OCI-LY7 (cell line): ENCODE measurements around the gene NR5A1. TPM values are rescaled to one million over a fixed set of nuclear protein-coding genes. Genes with fewer than 3 reads are reported as not detected.

Source experiments
- BruUV-seq: library from RNA; stranded (reverse); fragments of 400-500 nt; replicated peaks from 2 replicates; lab custom pipeline; 2021; lab: Mats Ljungman, UMichigan
- CTCF ChIA-PET: fragments of 300-600 bp; sonication (Branson Sonifier 250); formaldehyde crosslinking; loops from one replicate; lab custom pipeline; 2022; ENCODE audit warnings: antibody characterized with exemption; ENCODE audit not compliant: unreplicated experiment; lab: Charles Lee
- POLR2A ChIA-PET: fragments of 300-600 bp; sonication (Branson Sonifier 250); formaldehyde crosslinking; loops from one replicate; lab custom pipeline; 2022; ENCODE audit warnings: antibody characterized with exemption; lab: Charles Lee
- DNase-seq: peaks from one replicate; pipeline ENCODE4 v3.0.0-alpha.2; 2015; ENCODE audit warnings: low spot score
- H2AFZ ChIP-seq: fragments of 200-600 bp; sonication (generic), shearing (Covaris generic); 2 replicates; pipeline ENCODE4 v1.6.1; 2014; ENCODE audit warnings: mild to moderate bottlenecking, antibody characterized with exemption, low read length, moderate library complexity
- H3K27ac ChIP-seq: fragments of 200-600 bp; sonication (generic); 2 replicates; pipeline ENCODE4 v1.5.1; 2014; ENCODE audit warnings: mixed run types, low read depth, mild to moderate bottlenecking, moderate library complexity, low read length, inconsistent platforms; ENCODE audit not compliant: poor library complexity, severe bottlenecking
- H3K36me3 ChIP-seq: fragments of 200-600 bp; sonication (generic); 2 replicates; pipeline ENCODE4 v1.6.1; 2014; ENCODE audit warnings: mild to moderate bottlenecking, antibody characterized with exemption, low read length, moderate library complexity, mixed read lengths; ENCODE audit not compliant: insufficient read depth
- H3K4me1 ChIP-seq: fragments of 200-600 bp; sonication (generic); 2 replicates; pipeline ENCODE4 v1.5.1; 2014; ENCODE audit warnings: mild to moderate bottlenecking, low read length; ENCODE audit not compliant: insufficient read depth, poor library complexity, severe bottlenecking
- H3K4me2 ChIP-seq: fragments of 200-600 bp; sonication (generic); 2 replicates; pipeline ENCODE4 v1.6.1; 2014; ENCODE audit warnings: mild to moderate bottlenecking, low read length
- H3K4me3 ChIP-seq: fragments of 200-600 bp; sonication (generic); 2 replicates; pipeline ENCODE4 v1.5.1; 2014; ENCODE audit warnings: mild to moderate bottlenecking, low read depth, low read length; ENCODE audit not compliant: poor library complexity, severe bottlenecking
- H3K79me2 ChIP-seq: fragments of 200-600 bp; sonication (generic); 2 replicates; pipeline ENCODE4 v1.6.1; 2016; ENCODE audit warnings: low read depth, mild to moderate bottlenecking, low read length, moderate library complexity, mixed read lengths; ENCODE audit not compliant: insufficient read depth
- H3K9me2 ChIP-seq: fragments of 200-600 bp; sonication (generic); 2 replicates; pipeline ENCODE4 v1.6.1; 2016; ENCODE audit warnings: mild to moderate bottlenecking, low read length, mixed read lengths; ENCODE audit not compliant: insufficient read depth
- H3K9me3 ChIP-seq: fragments of 200-600 bp; sonication (generic); 2 replicates; pipeline ENCODE4 v1.6.1; 2014; ENCODE audit warnings: mild to moderate bottlenecking, mixed run types, low read length, mixed read lengths
- H4K20me1 ChIP-seq: fragments of 200-600 bp; sonication (generic); 2 replicates; pipeline ENCODE4 v1.6.1; 2014; ENCODE audit warnings: mild to moderate bottlenecking, antibody characterized with exemption, low read length, moderate library complexity, mixed read lengths; ENCODE audit not compliant: insufficient read depth
- EZH2phosphoT487 ChIP-seq: fragments of 200-600 bp; sonication (generic); IDR thresholded peaks from 2 replicates; pipeline ENCODE4 v1.6.1; 2018; ENCODE audit warnings: low read depth, borderline replicate concordance, mild to moderate bottlenecking, mixed run types, antibody characterized with exemption, low read length, moderate library complexity, mixed read lengths
- intact Hi-C: fragments of 100-400 bp; cut with micrococcal nuclease; formaldehyde crosslinking; loops from one replicate; pipeline ENCODE4 v1.10.0; 2022; ENCODE audit not compliant: unreplicated experiment
- total RNA-seq, 2 experiments: library from RNA; depleted of rRNA in 1 of 2; stranded (reverse); fragments of >200 nt in 1 of 2; shearing (Covaris generic) in 1 of 2; gene quantifications; 2 replicates each; pipeline ENCODE4 v1.2.3, GENCODE V29; 2014 to 2022
- TF ChIP-seq, protein P1 (sequence below): fragments of 200-600 bp; sonication (generic); conservative IDR thresholded peaks from 2 replicates; pipeline ENCODE4 v1.5.1; 2014; ENCODE audit warnings: mild to moderate bottlenecking, antibody characterized with exemption, low read length, moderate library complexity, mixed read lengths

The NR5A1 gene
- total RNA-seq, 2 experiments from 2014 or later, result not detected

DNA sequence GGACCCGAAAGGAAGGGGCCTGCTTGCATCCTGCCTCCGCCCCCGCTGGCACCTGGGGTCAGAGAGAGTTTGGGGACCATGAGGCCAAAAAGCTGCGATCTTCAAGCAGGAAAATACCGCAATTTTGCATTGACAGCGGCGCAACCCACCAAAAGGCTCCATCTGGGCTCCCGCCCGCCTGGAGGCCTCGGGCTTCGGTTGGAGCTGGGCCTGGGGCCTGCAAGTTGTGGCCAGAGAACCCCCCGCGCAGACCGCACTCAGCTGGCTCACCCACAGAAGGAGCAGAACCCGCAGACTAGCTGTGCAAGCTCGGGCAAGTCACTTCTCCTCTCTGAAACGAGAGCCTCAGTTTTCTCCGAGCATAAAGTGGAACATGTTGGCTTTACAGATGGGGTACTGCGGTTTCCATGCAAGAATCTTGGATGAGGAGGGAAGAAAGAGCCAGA lies 1.3 kb downstream of the NR5A1 start:
- POLR2A ChIA-PET, result no interaction called here
- DNase-seq, result no peak
- H3K27ac ChIP-seq, result no peak overlapping the region

GRCh38 chr9:124505006-124505900 lies 1.9 kb downstream of the NR5A1 start:
- POLR2A ChIA-PET, result no interaction called here
- TF ChIP-seq, protein P1, sequence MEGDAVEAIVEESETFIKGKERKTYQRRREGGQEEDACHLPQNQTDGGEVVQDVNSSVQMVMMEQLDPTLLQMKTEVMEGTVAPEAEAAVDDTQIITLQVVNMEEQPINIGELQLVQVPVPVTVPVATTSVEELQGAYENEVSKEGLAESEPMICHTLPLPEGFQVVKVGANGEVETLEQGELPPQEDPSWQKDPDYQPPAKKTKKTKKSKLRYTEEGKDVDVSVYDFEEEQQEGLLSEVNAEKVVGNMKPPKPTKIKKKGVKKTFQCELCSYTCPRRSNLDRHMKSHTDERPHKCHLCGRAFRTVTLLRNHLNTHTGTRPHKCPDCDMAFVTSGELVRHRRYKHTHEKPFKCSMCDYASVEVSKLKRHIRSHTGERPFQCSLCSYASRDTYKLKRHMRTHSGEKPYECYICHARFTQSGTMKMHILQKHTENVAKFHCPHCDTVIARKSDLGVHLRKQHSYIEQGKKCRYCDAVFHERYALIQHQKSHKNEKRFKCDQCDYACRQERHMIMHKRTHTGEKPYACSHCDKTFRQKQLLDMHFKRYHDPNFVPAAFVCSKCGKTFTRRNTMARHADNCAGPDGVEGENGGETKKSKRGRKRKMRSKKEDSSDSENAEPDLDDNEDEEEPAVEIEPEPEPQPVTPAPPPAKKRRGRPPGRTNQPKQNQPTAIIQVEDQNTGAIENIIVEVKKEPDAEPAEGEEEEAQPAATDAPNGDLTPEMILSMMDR, result no peak
- no peak for TF ChIP-seq EZH2phosphoT487
- no peak for DNase-seq

More for the DNA sequence above, 1.3 kb downstream of the NR5A1 start:
- Histone ChIP-seq H4K20me1 (no peaks in the 10 kb centered on the region), H3K9me2 (no peaks in the 10 kb centered on the region), H3K4me2 (no peak overlapping the region), H3K4me1 (no peaks in the 10 kb centered on the region), H2AFZ (no peak overlapping the region), H3K36me3 (no peaks in the 10 kb centered on the region), H3K9me3 (no peaks in the 10 kb centered on the region), H3K79me2 (no peaks in the 10 kb centered on the region), H3K4me3 (no peak overlapping the region)
- TF ChIP-seq, protein P1, result no peak
- TF ChIP-seq EZH2phosphoT487, result no peak
- intact Hi-C loops, result no loop called here
- CTCF ChIA-PET, result no interaction called here
- BruUV-seq, result no TSS peak

DNA sequence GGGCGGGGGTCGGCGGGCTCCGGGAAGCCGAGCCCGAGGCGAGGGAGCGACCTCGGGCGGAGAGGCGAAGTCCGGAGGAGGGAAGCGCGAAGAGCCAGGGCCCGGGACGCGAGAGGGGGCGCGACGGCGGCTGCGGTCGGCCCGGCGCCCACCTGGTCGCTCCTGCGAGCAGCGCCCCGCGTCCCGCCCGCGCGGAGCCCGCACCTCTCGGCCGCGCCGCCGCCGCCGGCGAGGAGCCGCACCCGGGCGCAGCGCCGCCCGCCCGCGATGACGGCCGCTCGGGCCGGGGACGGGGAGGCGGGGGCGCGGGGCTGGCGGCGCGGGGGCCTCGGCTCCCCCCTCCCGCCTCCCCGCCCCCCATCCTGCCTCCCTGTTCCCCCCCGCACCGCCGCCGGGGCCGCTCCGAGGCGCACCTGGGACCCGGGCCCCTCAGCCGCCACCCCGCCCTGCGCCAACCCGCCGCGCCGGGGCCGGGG lies 2.6 kb downstream of the NR5A1 start:
- DNase-seq, result no peak
- ChIA-PET POLR2A (no interaction called here), CTCF (no interaction called here)
- H3K9me2 ChIP-seq, result no peaks in the 10 kb centered on the region
- H3K9me3 ChIP-seq, result no peaks in the 10 kb centered on the region
- H3K79me2 ChIP-seq, result no peaks in the 10 kb centered on the region
- H3K27ac ChIP-seq, result no peak overlapping the region
- H3K4me2 ChIP-seq, result no peak overlapping the region
- H3K4me1 ChIP-seq, result no peaks in the 10 kb centered on the region
- no peaks in the 10 kb centered on the region for H4K20me1 ChIP-seq
- no peaks in the 10 kb centered on the region for H3K36me3 ChIP-seq
- no peak overlapping the region for H2AFZ ChIP-seq
- no peak overlapping the region for H3K4me3 ChIP-seq
- BruUV-seq, result no TSS peak
- intact Hi-C loops, result no loop called here
- TF ChIP-seq, protein P1, result no peak
- TF ChIP-seq EZH2phosphoT487, result no peak

More at GRCh38 chr9:124505006-124505900, 1.9 kb downstream of the NR5A1 start:
- Histone ChIP-seq H3K4me2 (no peak overlapping the region), H3K9me3 (no peaks in the 10 kb centered on the region), H3K79me2 (no peaks in the 10 kb centered on the region), H3K36me3 (no peaks in the 10 kb centered on the region), H3K4me3 (no peak overlapping the region), H4K20me1 (no peaks in the 10 kb centered on the region), H3K9me2 (no peaks in the 10 kb centered on the region), H2AFZ (no peak overlapping the region), H3K4me1 (no peaks in the 10 kb centered on the region), H3K27ac (no peak overlapping the region)
- CTCF ChIA-PET, result no interaction called here
- BruUV-seq, result no TSS peak
- intact Hi-C loops, result no loop called here
